Stimulated activated CD4-positive, alpha-beta T cell treated with anti-CD3 and anti-CD28 coated beads, Interleukin-4, amount 100 ng/mL, for 4 hours (primary cell): ENCODE results near the gene CAPN1.

Experiments
- DNase-seq, 2 experiments: peaks; one replicate each; pipeline ENCODE4 v3.0.0-alpha.2; 2020

The CAPN1 gene

GRCh38 chr11:65204646-65205601 lies 23.2 kb downstream of the CAPN1 start:
- DNase-seq = peak in 1 of 2 experiments; percentile 55

GRCh38 chr11:65205602-65205967 lies 23.9 kb downstream of the CAPN1 start:
- no peak for DNase-seq

GRCh38 chr11:65206441-65206841 lies 24.7 kb downstream of the CAPN1 start:
- DNase-seq = no peak

GRCh38 chr11:65206901-65207300 lies 25.2 kb downstream of the CAPN1 start:
- no peak for DNase-seq

GRCh38 chr11:65207918-65208784 lies 26.4 kb downstream of the CAPN1 start:
- no peak for DNase-seq

GRCh38 chr11:65208785-65209710 lies 27.3 kb downstream of the CAPN1 start:
- no peak for DNase-seq

GRCh38 chr11:65209711-65210360 lies 28.1 kb downstream of the CAPN1 start:
- DNase-seq = no peak

GRCh38 chr11:65210361-65210731 lies 28.6 kb downstream of the CAPN1 start:
- no peak for DNase-seq

- DNase-seq = no peak
Measured at GRCh38 chr11:65210748-65211147, 29.0 kb downstream of the CAPN1 start.

GRCh38 chr11:65211293-65212105 lies 29.8 kb downstream of the CAPN1 start:
- DNase-seq = no peak

GRCh38 chr11:65212226-65212801 lies 30.6 kb downstream of the CAPN1 start:
- no peak for DNase-seq

GRCh38 chr11:65213322-65214211 lies 31.8 kb downstream of the CAPN1 start:
- DNase-seq = no peak

GRCh38 chr11:65214212-65214845 lies 32.6 kb downstream of the CAPN1 start:
- no peak for DNase-seq

GRCh38 chr11:65215441-65216076 lies 33.8 kb downstream of the CAPN1 start:
- DNase-seq = peak in 1 of 2 experiments; percentile 56

- no peak for DNase-seq
Measured at GRCh38 chr11:65216830-65217229, 35.1 kb downstream of the CAPN1 start.

- DNase-seq = no peak
Measured at GRCh38 chr11:65217441-65218423, 36.0 kb downstream of the CAPN1 start.

GRCh38 chr11:65218446-65218845 lies 36.7 kb downstream of the CAPN1 start:
- no peak for DNase-seq

- DNase-seq = no peak
Measured at GRCh38 chr11:65219930-65220213, 38.1 kb downstream of the CAPN1 start.
